Transverse colon (tissue), 4 donors: ENCODE measurements around the gene ID3. TPM values are rescaled to one million over a fixed set of nuclear protein-coding genes. Genes with fewer than 3 reads are reported as not detected.

ENCODE experiments used
- DNase-seq: peaks from one replicate; pipeline ENCODE4 v3.0.0-alpha.2; 2019
- H3K27ac ChIP-seq, 4 donors: fragments of 200-600 bp; sonication (generic); 2 replicates each; pipeline ENCODE4 v1.5.1; 2016 to 2018; ENCODE audit warnings: inconsistent platforms in 4 of 4
- H3K27me3 ChIP-seq: fragments of 200-600 bp; sonication (generic); 2 replicates; pipeline ENCODE4 v1.5.1; 2017; ENCODE audit warnings: inconsistent platforms
- H3K36me3 ChIP-seq, 4 donors: fragments of 200-600 bp; sonication (generic); 2 replicates each; pipeline ENCODE4 v1.5.1; 2017 to 2019; ENCODE audit warnings: inconsistent platforms in 4 of 4
- H3K4me1 ChIP-seq, 4 donors: fragments of 200-600 bp; sonication (generic); 2 replicates each; pipeline ENCODE4 v1.5.1; 2017 to 2020; ENCODE audit warnings: inconsistent platforms in 4 of 4
- H3K4me3 ChIP-seq, 4 donors: fragments of 200-600 bp; sonication (generic); 1 replicate in 1 of 4; 2 replicates in 3 of 4; pipeline versions ENCODE4 v1.5.1 to v1.6.1; 2017 to 2019; ENCODE audit warnings: inconsistent platforms in 4 of 4
- H3K9me3 ChIP-seq, 2 donors: fragments of 200-600 bp; sonication (generic); 2 replicates each; pipeline ENCODE4 v1.5.1; 2017 to 2019; ENCODE audit warnings: inconsistent platforms in 2 of 2
- CTCF ChIP-seq, 5 experiments: fragments of 200-600 bp in 3 of 5; fragments of 450-650 bp in 2 of 5; sonication (generic) in 3 of 5; IDR thresholded peaks; 1 replicate in 2 of 5; 2 replicates in 3 of 5; pipeline ENCODE4 v1.5.1; 2016 to 2017; ENCODE audit warnings: antibody characterized with exemption in 5 of 5, inconsistent platforms in 3 of 5, mild to moderate bottlenecking in 2 of 5, moderate library complexity in 1 of 5
- EP300 ChIP-seq: sonication (generic); formaldehyde crosslinking; IDR thresholded peaks from one replicate; pipeline ENCODE4 v1.6.1; 2017; ENCODE audit warnings: antibody characterized with exemption, low read depth
- POLR2A ChIP-seq: fragments of 450-650 bp; IDR thresholded peaks from one replicate; pipeline ENCODE4 v1.6.1; 2016; ENCODE audit warnings: antibody characterized with exemption, mild to moderate bottlenecking, moderate library complexity
- POLR2AphosphoS5 ChIP-seq, 3 donors: sonication (generic); formaldehyde crosslinking; IDR thresholded peaks; one replicate each; pipeline ENCODE4 v1.6.1; 2016; ENCODE audit warnings: antibody characterized with exemption in 3 of 3
- WGBS, 2 donors: methylation state at CpG; one replicate each; pipeline ENCODE4 v1.1.5; 2018; ENCODE audit warnings: low coverage in 1 of 2; 5-methylcytosine and 5-hydroxymethylcytosine counted together
- in situ Hi-C, 4 donors: fragments of 200-750 bp; cut with MboI; loops; one replicate each; pipeline versions ENCODE4 v1.15.0 to v1.15.1; 2017; ENCODE audit warnings: low sequenced_read_pairs in 3 of 4, low pct_ligation_motif_present in 1 of 4, low pct_unique_long_range_greater_than_20kb in 1 of 4
- intact Hi-C: fragments of 100-400 bp; cut with DNase I; formaldehyde crosslinking; loops from one replicate; pipeline ENCODE4 v1.15.1; 2023; ENCODE audit warnings: low total_unique reads
- total RNA-seq, 4 donors: library from RNA; depleted of rRNA; stranded (reverse); fragments of >200 nt; gene quantifications; one replicate each; pipeline ENCODE4 v1.1.0, GENCODE V29; 2016

Gene ID3
- total RNA-seq, 4 donors from 2014 or later: 174 to 363 (median 253) TPM

- Histone ChIP-seq H3K4me3 (peak overlapping the region in 1 of 4 donors; percentile 6), H3K9me3 (no peaks in the 10 kb centered on the region), H3K36me3 (no peaks in the 10 kb centered on the region), H3K27me3 (no peaks in the 10 kb centered on the region), H3K27ac (peak overlapping the region; percentile 96 to 98 (median 96)), H3K4me1 (peaks cover 20 to 72% (median 60%) of the 10 kb centered on the region in 4 donors)
- no peak for DNase-seq
- intact Hi-C loops (no loop called here), in situ Hi-C loops (no loop called here)
- TF ChIP-seq CTCF (IDR thresholded peaks at IDR 0.05) (no peak), POLR2AphosphoS5 (IDR thresholded peaks at IDR 0.05) (no peak), EP300 (no peak)
- WGBS, 2 donors: 31 to 34% methylated on average over 2 of the region's 2 CpGs
These were observed 2.5 kb upstream of the ID3 start for GRCh38 chr1:23561813-23562100.

GRCh38 chr1:23561076-23561812, 1.9 kb upstream of the ID3 start:
- intact Hi-C loops: no loop called here
- Histone ChIP-seq H3K27ac (peak overlapping the region; percentile 96 to 98 (median 96)), H3K4me1 (peaks cover 20 to 77% (median 65%) of the 10 kb centered on the region in 4 donors), H3K36me3 (no peaks in the 10 kb centered on the region), H3K27me3 (no peaks in the 10 kb centered on the region), H3K9me3 (no peaks in the 10 kb centered on the region), H3K4me3 (peak overlapping the region in 1 of 4 donors; percentile 6)
- in situ Hi-C loops: no loop called here
- DNase-seq: no peak
- TF ChIP-seq POLR2A (no peak), POLR2AphosphoS5 (IDR thresholded peaks at IDR 0.05) (no peak), EP300 (no peak)
- 68% methylated on average over 3 to 6 of the region's 6 CpGs for WGBS, 2 donors

GRCh38 chr1:23559985-23560741, 862 bp upstream of the ID3 start:
- Histone ChIP-seq H3K27ac (peak overlapping the region; percentile 96 to 98 (median 96)), H3K27me3 (no peaks in the 10 kb centered on the region), H3K9me3 (no peaks in the 10 kb centered on the region), H3K4me3 (peak overlapping the region; percentile 28 to 83 (median 74)), H3K36me3 (no peaks in the 10 kb centered on the region), H3K4me1 (peaks cover 27 to 88% (median 75%) of the 10 kb centered on the region in 4 donors)
- in situ Hi-C loops (no loop called here), intact Hi-C loops (no loop called here)
- no peak for DNase-seq
- 13% methylated on average over 5 to 6 of the region's 6 CpGs for WGBS, 2 donors
- TF ChIP-seq POLR2AphosphoS5 (IDR thresholded peaks at IDR 0.05): no peak
- TF ChIP-seq EP300: no peak
- no peak for TF ChIP-seq CTCF (IDR thresholded peaks at IDR 0.05)
- no peak for TF ChIP-seq POLR2A

GRCh38 chr1:23558872-23559135, 497 bp downstream of the ID3 start:
- no peak for DNase-seq
- no peak for TF ChIP-seq CTCF (IDR thresholded peaks at IDR 0.05)
- TF ChIP-seq POLR2A: no peak
- TF ChIP-seq POLR2AphosphoS5 (IDR thresholded peaks at IDR 0.05): no peak
- no peak for TF ChIP-seq EP300
- in situ Hi-C loops: no loop called here
- Histone ChIP-seq H3K9me3 (no peaks in the 10 kb centered on the region), H3K27me3 (no peaks in the 10 kb centered on the region), H3K4me1 (peaks cover 28 to 86% (median 73%) of the 10 kb centered on the region in 4 donors), H3K27ac (peak overlapping the region; percentile 96 to 98 (median 96)), H3K4me3 (peak overlapping the region; percentile 43 to 83 (median 74)), H3K36me3 (no peaks in the 10 kb centered on the region)
- intact Hi-C loops: no loop called here
- 0 to 2% methylated on average over 2 to 14 of the region's 14 CpGs for WGBS, 2 donors
